Measurements from ENCODE around the gene SNUPN.
"Not testable (repeated sequence)": the region's sequence is repeated elsewhere in the genome, so short reads cannot be mapped to it uniquely, and the experiment has no call there.

SNUPN gene

DNA sequence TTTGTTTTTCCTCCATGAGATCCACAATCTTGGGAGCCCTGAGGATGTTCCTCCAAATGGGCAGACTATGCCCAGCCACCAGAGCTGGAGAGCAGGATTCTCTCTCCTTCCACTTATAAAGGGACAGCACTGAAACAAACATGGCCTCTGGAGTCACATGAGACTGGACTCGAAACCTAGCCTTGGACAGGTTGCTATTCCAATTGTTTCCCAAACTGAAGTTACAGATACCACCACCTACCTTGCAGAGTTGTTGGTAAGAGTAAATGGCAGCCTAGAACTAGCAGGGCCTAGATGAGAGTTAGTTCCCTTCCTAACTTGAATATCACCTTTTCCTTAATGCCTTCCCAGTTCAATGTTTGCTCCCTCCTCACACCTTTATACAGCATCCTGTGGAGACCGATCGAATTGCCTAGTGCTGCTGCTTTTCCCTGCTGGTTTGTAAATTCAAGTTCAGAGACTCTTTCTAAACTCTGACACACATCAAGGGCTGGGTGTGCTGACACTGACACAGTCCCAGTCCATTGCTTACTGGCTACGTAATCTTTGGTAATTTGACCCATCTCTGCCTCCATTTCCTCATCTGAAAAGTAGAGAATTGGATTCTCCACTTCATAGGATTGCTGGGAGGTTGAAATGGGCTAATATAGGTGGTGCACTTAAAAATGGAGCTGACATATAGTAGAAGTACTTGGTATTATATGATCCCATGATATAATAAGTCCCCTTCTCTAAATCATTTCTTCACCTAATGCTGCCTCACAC lies 11.9 kb upstream of the SNUPN start:
- DNase-seq (ENCODE audit: low read depth): no peak

DNA sequence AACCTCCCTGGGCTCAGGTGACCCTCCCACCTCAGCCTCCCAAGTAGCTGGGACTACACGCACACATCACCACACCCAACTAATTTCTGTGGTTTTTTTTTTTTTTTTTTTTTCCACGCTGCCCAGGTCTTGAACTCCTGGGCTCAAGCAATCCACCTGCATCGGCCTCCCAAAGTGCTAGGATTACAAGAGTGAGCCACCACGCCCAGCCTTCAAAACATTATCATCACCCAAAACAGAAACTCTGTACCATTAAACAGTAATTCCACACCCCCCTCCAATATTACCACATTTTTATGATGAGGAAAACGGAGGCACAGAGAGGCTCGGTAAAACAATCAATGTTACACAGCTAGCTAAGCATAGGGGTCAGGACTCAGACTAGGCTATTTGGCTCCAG lies 10.5 kb upstream of the SNUPN start:
- DNase-seq (ENCODE audit: low read depth): no peak

DNA sequence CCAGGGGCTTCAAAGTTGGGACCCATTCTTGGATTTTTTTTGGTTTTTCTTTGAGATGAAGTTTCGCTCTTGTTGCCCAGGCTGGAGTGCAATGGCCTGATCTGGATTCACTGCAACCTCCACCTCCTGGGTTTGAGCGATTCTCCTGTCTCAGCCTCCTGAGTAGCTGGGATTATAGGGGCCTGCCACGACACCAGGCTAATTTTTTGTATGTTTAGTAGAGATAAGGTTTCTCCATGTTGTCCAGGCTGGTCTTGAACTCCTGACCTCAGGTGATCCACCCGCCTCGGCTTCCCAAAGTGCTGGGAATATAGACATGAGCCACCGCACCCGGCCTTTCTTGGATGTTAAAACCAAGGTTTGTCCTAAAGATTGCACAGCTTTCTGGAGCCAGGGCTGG lies 8.4 kb upstream of the SNUPN start:
- DNase-seq (ENCODE audit: low read depth): not testable (repeated sequence)

DNA sequence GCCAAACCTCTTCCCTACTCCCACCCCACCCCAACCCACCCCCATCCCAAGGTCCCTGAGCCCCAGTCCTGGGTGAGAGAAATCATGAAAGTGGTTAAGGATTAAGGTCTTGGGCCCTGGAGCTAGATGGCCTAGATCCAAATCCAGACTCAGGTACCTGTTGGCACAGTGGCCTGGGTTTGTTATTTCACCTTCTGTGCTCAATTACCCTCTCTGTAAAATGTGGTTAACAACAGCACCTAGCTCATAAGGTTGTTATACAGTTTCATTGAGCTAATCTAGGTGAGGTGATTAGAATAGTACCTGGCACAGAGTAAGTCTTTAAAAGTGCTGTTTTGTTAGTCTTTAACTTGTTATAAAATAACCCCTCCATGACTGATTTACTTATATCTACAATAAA lies 6.4 kb upstream of the SNUPN start:
- no peak for DNase-seq (ENCODE audit: low read depth)

DNA sequence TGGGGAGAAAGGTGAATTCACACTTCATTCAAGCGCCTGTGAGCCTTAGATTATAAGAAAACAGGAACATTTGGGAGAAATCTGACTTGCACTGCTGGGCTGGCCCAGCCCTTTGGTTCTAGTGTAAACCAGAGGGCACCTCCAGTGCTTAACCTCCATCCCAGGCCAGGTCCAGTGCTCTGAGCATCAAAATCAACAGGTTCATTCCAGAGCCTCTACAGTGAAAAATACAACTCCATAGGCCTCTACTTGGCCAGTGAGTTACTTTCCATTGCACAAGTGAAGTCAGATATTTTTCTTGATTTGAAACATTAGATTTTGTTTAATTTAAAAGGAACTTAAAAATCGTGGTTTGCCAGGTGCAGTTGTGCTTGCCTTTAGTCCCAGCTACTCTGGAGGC lies 3.0 kb downstream of the SNUPN start:
- DNase-seq (ENCODE audit: low read depth): no peak

DNA sequence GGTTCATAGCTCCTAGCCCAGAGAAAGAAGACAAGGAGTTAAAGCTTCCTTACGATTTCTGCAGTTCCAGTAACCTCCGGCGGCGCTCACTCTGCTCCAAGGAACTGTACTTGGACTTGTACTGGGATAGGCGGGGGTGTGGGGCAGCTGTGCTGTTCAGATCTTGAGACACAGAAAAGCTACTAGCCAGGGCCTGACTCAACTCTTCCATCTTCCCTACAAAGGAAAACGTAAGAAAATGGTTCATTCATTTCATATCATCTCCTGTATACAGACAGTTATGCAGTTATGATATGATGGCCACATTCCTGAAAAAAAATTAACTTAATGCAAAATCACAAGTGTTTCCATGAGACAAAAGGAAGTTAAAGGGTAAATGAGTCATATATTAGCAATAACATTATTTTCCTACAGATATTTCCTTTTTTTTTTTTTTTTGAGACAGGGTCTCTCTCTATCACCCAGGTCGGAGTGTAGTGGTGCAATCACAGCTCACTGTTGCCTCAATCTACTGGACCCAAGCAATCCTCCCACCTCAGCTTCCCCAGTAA lies 4.6 kb downstream of the SNUPN start:
- no peak for DNase-seq (ENCODE audit: low read depth)

DNA sequence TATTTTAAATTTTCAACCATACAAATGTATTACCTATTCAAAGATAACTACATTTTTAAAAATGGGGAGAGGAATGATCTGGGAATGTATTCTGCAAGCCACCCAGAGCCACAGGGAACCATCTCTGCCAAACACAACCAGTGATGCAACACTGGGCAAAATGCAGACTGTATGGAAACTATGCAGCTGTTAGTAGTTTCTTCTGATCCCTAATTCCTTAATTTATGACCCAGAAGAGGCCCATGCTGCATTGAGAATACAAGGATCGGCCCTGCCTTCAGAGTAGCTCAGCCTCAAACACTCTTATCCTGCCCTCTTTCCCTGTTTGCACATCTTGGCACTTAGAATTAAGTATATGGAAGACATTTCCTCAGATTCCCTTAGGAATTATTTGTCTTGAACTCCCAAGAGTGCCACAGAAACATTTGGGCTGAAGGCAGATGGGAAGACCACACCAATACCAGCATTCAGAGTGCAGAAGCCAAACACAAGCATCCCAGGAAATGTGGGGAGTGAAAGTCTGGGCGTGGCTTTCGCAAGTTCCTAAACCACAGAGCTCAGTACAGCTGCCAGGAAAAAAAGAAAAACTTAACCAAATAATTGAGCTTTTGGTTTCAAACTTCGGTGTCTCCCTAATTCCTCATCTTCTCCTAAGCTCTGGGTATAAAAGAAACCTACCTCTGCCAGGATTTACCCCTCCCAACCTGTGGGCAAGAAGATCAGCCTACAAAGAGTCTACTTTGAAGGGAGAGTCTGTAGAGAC lies 5.3 kb downstream of the SNUPN start:
- no peak for DNase-seq (ENCODE audit: low read depth)

DNA sequence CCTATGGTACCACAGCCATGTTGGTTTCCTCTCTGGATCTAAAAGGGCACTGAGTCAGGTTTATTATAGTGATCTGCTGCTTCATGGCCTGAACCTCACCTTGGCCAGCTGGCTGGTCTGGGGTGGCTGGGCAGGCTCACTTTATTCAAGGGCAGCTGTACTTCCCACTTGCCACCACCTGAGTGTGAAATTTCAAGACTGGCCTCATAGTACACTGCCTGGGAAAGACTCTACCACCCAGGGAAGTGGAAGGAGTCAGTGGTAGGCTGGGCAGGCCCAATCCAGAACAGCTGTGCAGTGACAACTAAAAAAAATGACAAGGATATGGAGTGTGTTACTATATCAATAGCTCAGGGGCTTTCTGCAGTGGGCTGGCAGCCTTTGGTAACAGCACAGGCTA lies 8.8 kb downstream of the SNUPN start:
- no peak for DNase-seq (ENCODE audit: low read depth)

DNA sequence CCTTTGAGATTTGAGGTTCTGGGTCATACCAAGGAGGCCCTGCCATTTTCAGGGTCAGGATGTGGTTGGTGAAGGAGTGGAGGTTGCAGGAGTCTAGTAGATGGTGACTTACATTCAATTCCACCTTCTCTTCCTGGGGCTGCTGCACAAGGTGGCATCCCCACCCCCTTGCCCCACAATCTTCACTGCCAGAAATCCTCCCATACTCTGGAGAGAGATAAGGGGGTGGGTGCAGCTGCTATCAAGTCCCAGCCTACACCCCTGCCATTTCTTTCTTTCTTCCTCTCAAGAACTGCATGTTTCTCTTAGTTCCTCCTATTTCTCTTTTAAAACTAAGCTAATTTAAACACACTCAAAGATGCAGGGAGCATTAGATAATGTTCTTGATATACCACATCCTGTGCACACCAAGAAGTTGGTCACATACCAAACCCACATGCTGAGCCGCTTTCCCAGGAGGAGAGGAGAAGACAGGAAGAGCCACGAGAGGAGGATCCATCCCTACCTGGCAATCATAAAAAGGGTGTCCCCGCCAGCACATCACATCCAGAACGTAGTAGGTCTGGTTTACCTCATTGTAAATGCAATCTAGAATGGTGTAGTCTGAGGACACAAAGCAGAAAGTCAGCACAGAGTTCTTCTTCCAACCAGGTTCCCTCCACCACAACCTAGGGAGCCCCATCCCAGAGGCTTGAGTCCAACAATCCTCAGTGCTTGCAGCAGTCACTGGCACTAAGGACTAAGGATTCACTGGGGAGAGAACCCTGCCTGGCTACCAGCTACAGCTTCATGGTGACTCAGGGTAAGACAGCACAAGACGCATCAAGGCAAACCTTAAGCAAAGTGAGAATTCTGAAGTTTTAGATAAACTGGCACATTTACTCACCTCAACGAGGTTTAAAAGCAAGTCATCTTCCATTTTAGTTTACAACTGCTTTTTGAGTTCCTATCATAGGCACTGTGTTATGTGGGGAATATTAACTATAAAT lies 18.5 kb downstream of the SNUPN start:
- DNase-seq (ENCODE audit: low read depth): no peak

DNA sequence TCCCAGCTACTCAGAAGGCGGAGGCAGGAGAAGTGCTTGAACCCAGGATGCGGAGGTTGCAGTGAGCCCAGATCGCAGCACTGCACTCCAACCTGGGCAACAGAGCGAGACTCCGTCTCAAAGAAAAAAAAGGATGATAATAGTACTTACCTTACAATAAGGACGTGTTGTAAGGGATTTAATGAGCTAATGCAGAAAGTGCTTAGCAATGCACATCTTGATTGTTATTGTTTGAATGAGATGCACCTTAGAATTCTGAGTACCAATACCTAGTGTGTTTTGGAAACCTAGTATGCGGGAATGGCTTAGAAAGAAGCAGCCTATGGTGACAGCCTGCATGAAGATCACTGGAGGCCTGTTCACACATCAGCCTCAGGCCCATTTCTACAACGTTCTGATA lies 19.5 kb downstream of the SNUPN start:
- DNase-seq (ENCODE audit: low read depth): no peak

DNA sequence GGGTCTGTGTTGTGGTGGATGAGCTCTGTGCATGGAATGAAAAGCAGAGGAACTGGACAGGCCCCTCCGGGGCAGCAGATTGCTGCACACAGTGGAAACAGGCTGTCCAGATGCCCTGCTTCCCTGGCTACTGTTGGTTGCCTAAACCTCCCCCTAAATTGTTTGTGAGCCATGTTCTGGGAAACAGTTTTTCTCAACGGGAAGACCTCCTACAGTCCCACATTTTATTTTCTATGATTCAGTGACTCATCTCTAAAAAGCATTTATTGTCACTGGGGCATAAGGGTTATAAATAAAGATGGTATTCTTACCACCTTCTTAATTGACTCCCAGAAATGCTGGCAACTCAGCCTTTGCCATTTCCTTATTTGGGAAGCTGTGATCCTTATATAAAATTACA lies 26.1 kb downstream of the SNUPN start:
- DNase-seq (ENCODE audit: low read depth): no peak

DNA sequence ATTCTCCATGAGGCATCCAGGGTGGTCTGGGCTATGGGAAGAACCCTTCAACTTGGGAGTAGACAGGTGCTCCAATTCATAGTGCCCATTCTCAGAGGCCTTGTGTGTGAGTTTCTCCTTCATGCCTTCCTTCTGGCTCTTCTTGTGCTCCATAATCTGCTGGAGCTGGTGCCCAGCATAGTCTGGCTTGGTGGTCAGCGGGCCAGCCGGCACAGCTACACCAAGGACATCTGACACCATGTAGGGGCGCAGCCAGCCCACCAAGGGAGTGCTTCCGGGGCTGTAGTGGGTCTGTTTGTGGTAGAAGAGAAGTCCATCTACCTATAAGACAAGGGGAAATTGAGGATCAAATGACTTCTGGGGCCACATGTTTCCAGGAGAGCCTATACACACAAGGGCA lies 27.2 kb downstream of the SNUPN start:
- no peak for DNase-seq (ENCODE audit: low read depth)

DNA sequence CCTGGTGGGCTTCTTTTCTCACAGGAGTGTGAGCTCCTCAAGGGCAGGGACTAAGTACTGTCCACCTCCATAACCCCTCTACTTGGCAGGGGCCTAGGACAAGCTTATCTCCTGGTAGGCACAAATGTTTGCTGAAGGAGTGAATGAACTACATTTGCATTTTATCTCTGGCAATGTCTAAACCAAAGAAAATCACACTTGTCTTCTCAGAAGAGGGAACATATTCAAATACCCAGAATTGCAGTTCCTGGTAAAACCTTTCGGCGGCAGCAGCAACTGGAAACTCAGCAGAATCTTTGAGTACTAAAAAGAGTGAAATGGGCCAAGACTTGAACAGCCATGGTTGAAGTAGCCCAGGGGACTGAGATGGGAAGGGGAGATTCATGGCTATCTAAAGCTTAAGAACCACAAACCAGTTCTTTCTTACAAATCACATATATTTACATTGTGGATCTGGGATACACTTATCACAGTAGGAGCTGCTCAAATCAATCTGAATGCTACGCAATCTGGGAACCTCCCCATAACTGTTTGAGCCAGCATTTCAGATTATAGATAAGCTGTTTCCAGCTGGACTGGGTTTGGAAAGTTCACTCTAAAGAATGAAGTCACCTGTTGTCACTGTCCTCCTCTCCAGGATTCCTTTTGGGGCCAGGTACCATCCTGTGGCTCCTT lies 27.7 kb downstream of the SNUPN start:
- DNase-seq (ENCODE audit: low read depth): no peak

DNA sequence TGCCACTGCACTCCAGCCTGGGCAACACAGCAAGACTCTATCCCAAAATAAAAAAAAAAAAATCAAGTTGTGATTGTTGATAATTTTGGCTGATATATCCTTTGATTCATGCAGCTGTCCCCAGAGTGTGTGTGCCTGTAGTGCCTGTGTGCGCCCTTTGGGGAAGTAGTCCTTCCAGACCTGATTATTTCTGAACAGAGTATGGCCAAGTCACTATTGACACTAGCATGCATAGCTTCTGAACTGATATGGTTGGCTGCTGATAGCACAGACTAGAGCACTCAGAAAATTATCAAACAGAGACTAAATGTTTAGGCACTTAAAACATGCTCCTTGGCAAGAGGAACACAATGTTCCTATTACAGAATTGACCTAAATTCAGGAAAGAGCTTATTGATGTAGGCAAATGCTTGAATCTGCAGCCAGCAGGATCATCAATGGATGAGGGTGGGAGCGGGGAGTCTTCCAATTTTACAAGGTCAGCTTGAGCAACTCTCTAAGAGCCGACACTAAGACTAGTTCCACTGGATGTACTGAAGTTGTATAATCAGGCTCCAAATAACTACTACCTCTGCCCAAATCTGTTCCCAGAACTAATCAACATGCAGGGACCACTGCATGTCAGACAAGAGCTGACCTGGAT lies 28.7 kb downstream of the SNUPN start:
- no peak for DNase-seq (ENCODE audit: low read depth)

DNA sequence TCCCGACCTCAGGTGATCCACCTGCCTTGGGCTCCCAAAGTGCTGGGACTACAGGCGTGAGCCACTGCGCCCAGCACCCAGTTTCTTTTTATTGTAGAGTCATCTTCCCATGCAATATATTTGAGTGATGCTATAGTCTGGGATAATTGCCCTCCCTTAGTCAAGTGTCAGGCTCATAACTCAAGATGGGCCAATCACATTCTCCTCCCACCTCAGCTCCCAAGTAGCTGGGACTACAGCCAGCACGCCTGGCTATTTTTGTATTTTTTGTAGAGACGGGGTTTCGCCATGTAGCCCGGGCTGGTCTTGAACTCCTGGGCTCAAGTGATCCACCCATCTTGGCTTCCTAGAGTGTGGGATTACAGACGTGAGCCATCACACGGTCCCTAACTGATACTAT lies 31.2 kb downstream of the SNUPN start:
- no peak for DNase-seq (ENCODE audit: low read depth)

DNA sequence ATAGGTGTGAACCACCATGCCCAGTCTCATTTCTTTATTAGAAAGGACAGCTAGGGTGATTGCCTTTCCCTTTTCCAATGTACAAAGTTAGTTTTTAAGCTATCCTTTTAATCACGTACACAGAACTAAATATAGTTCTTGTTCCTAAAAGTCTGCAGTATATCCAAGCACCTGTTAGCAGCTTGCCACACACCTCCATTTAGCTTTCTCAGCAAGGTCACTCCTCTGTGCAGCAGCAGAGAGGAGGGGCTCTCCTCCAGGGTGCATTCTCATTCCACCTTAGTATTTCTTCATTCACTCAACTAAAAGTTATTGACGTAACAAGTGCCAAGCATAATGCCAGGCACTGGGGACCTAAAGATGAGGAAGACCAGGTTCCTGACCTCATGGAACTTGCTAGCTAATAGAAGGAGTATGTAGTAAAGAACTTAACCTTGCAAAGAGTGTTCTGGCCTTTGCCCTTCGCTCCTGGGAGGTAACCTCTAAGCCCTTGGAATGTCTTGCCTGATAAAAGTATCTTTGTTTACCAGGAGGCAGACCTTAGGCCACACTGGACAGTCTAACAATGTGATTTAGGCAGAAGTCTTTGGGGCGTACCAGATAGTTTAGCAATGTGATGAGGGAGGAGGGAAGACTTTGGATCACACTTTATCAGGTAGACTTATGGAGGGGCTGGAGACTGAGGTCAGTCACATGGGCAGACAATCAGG lies 33.7 kb downstream of the SNUPN start:
- DNase-seq (ENCODE audit: low read depth): no peak

DNA sequence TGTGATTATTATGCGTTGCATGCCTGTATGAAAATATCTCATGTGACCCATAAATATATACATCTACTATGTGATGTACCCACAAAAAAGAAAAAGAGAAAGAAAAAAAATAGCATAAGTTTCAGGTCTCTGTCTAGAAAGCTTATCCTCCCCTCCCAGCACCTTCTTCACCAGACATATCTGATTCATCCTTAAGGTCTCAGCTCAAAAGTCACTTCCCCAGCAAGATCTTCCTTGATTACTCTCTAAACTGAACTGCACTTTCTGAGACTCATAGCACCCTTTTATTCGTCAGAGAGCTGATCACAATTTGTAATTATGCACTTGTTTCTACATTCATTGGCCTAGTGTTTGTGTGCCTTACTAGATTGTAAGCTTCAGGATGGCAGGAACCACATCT lies 35.3 kb downstream of the SNUPN start:
- no peak for DNase-seq (ENCODE audit: low read depth)

DNA sequence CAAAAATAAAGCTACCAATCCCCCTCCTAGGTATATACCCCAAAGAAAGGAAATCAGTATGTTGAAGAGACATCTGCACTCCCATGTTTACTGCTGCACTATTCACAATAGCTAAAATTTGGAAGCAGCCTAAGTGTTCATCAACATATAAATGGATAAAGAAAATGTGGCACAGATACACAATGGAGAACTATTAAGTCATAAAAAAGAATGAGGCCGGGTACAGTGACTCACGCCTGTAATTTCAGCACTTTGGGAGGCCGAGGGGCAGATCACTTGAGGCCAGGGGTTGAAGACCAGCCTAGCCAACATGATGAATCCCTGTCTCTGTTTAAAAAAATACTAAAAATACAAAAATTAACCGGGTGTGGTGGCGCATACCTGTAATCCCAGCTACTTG lies 36.5 kb downstream of the SNUPN start:
- no peak for DNase-seq (ENCODE audit: low read depth)

DNA sequence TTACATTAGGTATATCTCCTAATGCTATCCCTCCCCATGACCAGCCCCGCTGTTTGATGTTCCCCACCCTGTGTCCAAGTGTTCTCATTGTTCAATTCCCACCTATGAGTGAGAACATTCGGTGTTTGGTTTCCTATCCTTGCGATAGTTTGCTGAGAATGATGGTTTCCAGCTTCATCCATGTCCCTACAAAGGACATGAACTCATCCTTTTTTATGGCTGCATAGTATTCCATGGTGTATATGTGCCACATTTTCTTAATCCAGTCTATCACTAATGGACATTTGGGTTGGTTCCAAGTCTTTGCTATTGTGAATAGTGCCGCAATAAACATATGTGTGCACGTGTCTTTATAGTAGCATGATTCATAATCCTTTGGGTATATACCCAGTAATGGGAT lies 39.1 kb downstream of the SNUPN start:
- DNase-seq (ENCODE audit: low read depth): not testable (repeated sequence)

DNA sequence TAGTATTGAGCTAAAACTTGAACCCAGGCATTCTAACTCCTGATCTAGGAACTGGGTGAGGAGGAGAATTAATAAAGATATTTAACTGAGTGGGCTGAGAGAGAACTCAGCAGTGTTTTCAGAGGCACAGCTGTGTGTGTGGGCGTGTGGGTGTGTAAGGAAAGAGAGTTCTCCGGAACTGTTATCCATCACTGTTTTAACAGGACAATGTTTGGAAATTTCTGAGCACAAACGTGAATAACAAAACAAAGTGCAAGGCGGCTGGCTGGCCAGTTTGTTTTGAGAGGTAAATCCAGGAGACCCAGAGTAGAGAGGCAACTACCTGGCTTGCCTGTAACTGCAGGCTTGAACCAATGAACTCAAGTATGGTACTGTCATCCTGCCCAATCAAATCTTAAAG lies 41.4 kb downstream of the SNUPN start:
- DNase-seq (ENCODE audit: low read depth): no peak

DNA sequence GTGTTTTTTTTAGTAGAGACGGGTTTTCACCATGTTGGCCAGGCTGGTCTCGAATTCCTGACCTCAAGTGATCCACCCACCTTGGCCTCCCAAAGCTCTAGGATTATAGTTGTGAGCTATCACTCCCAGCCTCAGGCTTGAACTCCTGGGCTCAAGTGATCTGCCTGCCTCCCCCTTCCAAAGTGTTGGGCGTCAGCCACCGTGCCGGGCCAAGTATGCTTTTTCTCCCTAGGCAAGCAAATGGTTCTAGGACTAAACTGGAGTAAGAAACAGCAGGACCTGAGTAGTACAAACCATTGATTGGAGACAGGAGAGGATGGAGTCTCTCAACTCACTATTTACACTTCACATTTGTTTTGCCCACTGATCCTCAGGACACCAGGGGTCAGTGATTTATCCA lies 41.8 kb downstream of the SNUPN start:
- no peak for DNase-seq (ENCODE audit: low read depth)

Measured in activated T-cell treated with anti-CD3 and anti-CD28 coated beads for 48 hours (primary cell).